Spleen (tissue), 7 donors: ENCODE results near the gene KIF12.

ENCODE experiments used
- CTCF ChIP-seq, 11 experiments: fragments of 200-600 bp in 7 of 11; fragments of 450-650 bp in 4 of 11; sonication (generic) in 4 of 11; IDR thresholded peaks in 8 of 11; conservative IDR thresholded peaks in 3 of 11; 1 replicate in 7 of 11; 2 replicates in 4 of 11; pipeline versions ENCODE4 v1.4.0 to v1.8.0; 2016 to 2021; ENCODE audit warnings: antibody characterized with exemption in 11 of 11, inconsistent platforms in 4 of 11, mild to moderate bottlenecking in 1 of 11
- POLR2A ChIP-seq, 3 donors: fragments of 450-650 bp; IDR thresholded peaks; one replicate each; pipeline ENCODE4 v1.5.1; 2017; ENCODE audit warnings: antibody characterized with exemption in 3 of 3, mild to moderate bottlenecking in 1 of 3
- POLR2AphosphoS5 ChIP-seq, 3 donors: sonication (generic); formaldehyde crosslinking; IDR thresholded peaks; one replicate each; pipeline ENCODE4 v1.5.1; 2017; ENCODE audit warnings: antibody characterized with exemption in 3 of 3
- donor health status: DM: no; HTN: no; CAD: no; lungs with moderate emphysema.
- donor health status: DM: no; HTN: no; CAD: no.
- donor health status: DM: no; HTN: no; CAD: no.

GRCh38 chr9:114130141-114130540 is 31.0 kb upstream of the KIF12 start:
- TF ChIP-seq CTCF (IDR thresholded peaks at IDR 0.05 in 8 of 11, conservative IDR thresholded peaks at IDR 0.05 in 3 of 11) (no peak), POLR2AphosphoS5 (IDR thresholded peaks at IDR 0.05) (no peak), POLR2A (IDR thresholded peaks at IDR 0.05) (no peak)
